GM23248 (cell line): ENCODE measurements around the gene LGALS12.

Source experiments
- EZH2 ChIP-seq: fragments of 200-600 bp; sonication (generic); IDR thresholded peaks from 2 replicates; pipeline ENCODE4 v1.6.1; 2018; ENCODE audit warnings: antibody characterized with exemption, mild to moderate bottlenecking; ENCODE audit not compliant: insufficient read depth, poor library complexity, severe bottlenecking
- EZH2phosphoT487 ChIP-seq: fragments of 200-600 bp; sonication (generic); IDR thresholded peaks from 2 replicates; pipeline ENCODE4 v1.6.1; 2018; ENCODE audit warnings: antibody characterized with exemption, moderate library complexity, mild to moderate bottlenecking, low read depth; ENCODE audit not compliant: insufficient read depth

DNA sequence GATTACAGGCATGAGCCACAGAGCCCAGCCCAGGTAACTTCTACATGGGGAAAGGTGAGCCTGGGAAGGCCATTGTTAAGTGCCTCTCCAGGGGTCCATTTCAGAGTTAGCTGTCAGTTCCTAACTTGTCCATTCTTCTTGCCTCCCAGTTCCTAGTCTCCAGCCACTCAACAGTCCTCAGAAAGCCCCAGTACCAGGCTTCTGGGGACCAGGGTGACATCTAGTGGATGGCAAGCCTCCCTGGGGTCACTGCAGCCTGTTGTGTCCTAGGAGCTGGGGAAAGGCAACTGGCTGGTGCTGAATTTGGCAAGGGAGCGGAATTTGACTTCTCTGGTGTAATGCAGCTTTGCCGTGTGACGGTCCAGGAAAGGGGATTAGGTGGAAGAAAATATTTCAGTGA is 2.1 kb downstream of the LGALS12 start:
- no peak for TF ChIP-seq EZH2
- no peak for TF ChIP-seq EZH2phosphoT487
